ENCODE measurements around the gene RNF169. TPM values are rescaled to one million over a fixed set of nuclear protein-coding genes. Genes with fewer than 3 reads are reported as not detected.

Gene RNF169
- total RNA-seq, 6 donors from 2014 or later: 13.4 to 34.3 (median 22.8) TPM

DNA sequence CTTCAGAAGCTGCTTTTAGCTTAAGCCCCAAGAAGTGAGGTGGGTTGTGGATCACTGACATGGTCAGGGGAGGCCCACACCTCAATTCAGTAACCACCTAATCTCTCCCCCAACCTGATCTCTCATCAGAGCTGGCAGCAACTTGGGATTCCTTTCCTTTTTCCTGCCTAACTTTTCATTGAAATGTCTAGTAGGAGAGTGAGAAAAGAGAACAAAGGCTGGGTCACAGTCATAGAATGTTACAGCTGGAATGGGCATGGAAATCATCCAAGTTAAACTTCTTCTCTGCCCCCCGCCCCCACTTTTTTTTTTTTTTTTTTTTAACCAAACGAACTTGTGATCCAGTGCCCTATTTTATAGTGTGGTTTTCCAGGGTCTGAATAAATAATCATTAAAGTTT lies 91.8 kb downstream of the RNF169 start:
- Histone ChIP-seq H3K4me3 (no peak overlapping the region), H3K9me3 (no peaks in the 10 kb centered on the region), H3K27me3 (no peaks in the 10 kb centered on the region), H3K27ac (no peak overlapping the region), H3K4me1 (peaks cover 0 to 11% (median 0%) of the 10 kb centered on the region in 4 donors), H3K36me3 (peaks cover 10 to 59% (median 33%) of the 10 kb centered on the region in 4 donors)
- DNase-seq (no peak), ATAC-seq (ENCODE audit: low FRiP score in 2 of 2) (no peak)
- WGBS, 2 donors: 57 to 71% methylated on average over 2 of the region's 2 CpGs
- TF ChIP-seq EP300 (IDR thresholded peaks at IDR 0.05) (no peak), POLR2A (IDR thresholded peaks at IDR 0.05) (no peak), POLR2AphosphoS5 (IDR thresholded peaks at IDR 0.05) (no peak)
- TF ChIP-seq, protein P1, sequence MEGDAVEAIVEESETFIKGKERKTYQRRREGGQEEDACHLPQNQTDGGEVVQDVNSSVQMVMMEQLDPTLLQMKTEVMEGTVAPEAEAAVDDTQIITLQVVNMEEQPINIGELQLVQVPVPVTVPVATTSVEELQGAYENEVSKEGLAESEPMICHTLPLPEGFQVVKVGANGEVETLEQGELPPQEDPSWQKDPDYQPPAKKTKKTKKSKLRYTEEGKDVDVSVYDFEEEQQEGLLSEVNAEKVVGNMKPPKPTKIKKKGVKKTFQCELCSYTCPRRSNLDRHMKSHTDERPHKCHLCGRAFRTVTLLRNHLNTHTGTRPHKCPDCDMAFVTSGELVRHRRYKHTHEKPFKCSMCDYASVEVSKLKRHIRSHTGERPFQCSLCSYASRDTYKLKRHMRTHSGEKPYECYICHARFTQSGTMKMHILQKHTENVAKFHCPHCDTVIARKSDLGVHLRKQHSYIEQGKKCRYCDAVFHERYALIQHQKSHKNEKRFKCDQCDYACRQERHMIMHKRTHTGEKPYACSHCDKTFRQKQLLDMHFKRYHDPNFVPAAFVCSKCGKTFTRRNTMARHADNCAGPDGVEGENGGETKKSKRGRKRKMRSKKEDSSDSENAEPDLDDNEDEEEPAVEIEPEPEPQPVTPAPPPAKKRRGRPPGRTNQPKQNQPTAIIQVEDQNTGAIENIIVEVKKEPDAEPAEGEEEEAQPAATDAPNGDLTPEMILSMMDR (IDR thresholded peaks at IDR 0.05): no peak

DNA sequence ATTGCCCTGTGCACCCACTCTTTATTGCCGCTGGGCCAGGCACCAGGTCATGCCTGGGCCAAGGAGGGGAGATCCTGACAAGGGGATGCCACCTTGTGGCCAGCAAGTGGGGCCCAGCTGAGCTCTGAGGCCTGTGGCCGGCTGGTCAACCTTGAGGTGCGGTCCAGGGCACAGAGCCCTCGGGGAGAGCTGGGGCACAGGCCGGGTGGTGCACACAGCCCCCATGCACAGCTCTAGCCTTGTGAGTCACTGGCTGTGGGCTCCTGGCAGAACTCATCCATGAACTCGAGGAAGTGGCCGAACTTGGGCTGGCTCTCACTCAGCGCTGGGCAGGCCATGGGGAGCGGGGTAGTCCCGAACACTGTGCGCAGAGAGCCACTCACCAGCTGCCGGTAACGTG lies 94.3 kb downstream of the RNF169 start:
- Histone ChIP-seq H3K36me3 (peaks cover 0 to 50% (median 23%) of the 10 kb centered on the region in 4 donors), H3K4me3 (no peak overlapping the region), H3K9me3 (no peaks in the 10 kb centered on the region), H3K27ac (peak overlapping the region in 2 of 4 donors; percentile 22 to 30), H3K4me1 (peaks cover 0 to 11% (median 0%) of the 10 kb centered on the region in 4 donors), H3K27me3 (no peaks in the 10 kb centered on the region)
- peak in 1 of 2 donors; percentile 73 for DNase-seq
- 89 to 95% methylated on average over 1 to 13 of the region's 13 CpGs for WGBS, 2 donors
- peak in 1 of 2 donors; percentile 34 for ATAC-seq (ENCODE audit: low FRiP score in 2 of 2)
- no peak for TF ChIP-seq POLR2A (IDR thresholded peaks at IDR 0.05)
- TF ChIP-seq, protein P1 (IDR thresholded peaks at IDR 0.05): no peak
- no peak for TF ChIP-seq EP300 (IDR thresholded peaks at IDR 0.05)
- no peak for TF ChIP-seq POLR2AphosphoS5 (IDR thresholded peaks at IDR 0.05)

DNA sequence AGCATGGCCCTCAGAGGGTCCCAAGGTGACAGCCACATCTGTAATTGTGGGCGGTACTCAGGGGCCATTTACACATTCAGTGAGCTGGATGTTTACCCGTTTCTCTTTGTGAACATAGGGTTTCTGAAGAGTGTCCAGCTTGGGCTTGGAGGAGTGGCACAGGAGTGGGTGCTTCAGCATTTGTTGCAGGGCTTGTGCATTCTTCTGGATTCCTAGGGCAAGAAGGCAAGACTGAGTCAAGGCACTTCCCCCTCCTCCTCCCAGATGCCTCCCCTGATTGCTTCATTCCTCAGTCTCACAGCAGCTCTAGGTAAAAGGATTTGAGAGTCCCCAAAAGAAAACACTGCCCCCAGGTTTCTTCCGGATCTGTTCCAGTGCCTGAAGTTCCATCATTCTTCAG lies 95.4 kb downstream of the RNF169 start:
- 62 to 78% methylated on average over 3 of the region's 3 CpGs for WGBS, 2 donors
- DNase-seq (peak in 1 of 2 donors; percentile 80), ATAC-seq (ENCODE audit: low FRiP score in 2 of 2) (peak; percentile 37 to 82)

DNA sequence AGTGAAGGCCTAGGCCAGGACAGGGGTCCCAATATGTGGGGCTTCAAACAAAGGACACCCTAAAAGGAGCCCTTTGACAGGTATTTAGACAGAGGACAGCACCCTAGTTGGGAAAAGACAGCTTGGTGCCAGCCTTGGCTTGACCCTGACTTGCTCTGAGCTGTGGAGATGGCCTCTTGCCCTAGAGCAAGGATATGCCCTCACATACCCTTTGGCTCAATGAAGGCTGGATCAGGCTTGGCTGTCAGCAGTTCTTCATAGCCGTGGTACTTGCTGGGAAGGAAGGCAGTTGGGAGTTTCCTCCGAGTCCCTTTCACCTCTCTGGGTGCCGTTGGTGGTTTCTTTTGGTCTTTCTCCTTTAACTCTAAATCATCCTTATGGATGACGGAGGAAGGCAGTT lies 96.2 kb downstream of the RNF169 start:
- Histone ChIP-seq H3K27ac (no peak overlapping the region), H3K4me3 (no peak overlapping the region), H3K27me3 (no peaks in the 10 kb centered on the region), H3K36me3 (peaks cover 0 to 54% (median 21%) of the 10 kb centered on the region in 4 donors), H3K4me1 (peaks cover 0 to 11% (median 0%) of the 10 kb centered on the region in 4 donors), H3K9me3 (no peaks in the 10 kb centered on the region)
- DNase-seq (no peak), ATAC-seq (ENCODE audit: low FRiP score in 2 of 2) (no peak)
- 96 to 97% methylated on average over 4 of the region's 4 CpGs for WGBS, 2 donors
- TF ChIP-seq EP300 (IDR thresholded peaks at IDR 0.05): no peak
- no peak for TF ChIP-seq POLR2AphosphoS5 (IDR thresholded peaks at IDR 0.05)
- TF ChIP-seq, protein P1 (IDR thresholded peaks at IDR 0.05): no peak
- no peak for TF ChIP-seq POLR2A (IDR thresholded peaks at IDR 0.05)

More for the DNA sequence above, 95.4 kb downstream of the RNF169 start:
- Histone ChIP-seq H3K27me3 (no peaks in the 10 kb centered on the region), H3K4me1 (peaks cover 0 to 11% (median 0%) of the 10 kb centered on the region in 4 donors), H3K27ac (peak overlapping the region in 2 of 4 donors; percentile 30 to 45), H3K9me3 (no peaks in the 10 kb centered on the region), H3K36me3 (peaks cover 0 to 54% (median 21%) of the 10 kb centered on the region in 4 donors), H3K4me3 (no peak overlapping the region)
- no peak for TF ChIP-seq EP300 (IDR thresholded peaks at IDR 0.05)

DNA sequence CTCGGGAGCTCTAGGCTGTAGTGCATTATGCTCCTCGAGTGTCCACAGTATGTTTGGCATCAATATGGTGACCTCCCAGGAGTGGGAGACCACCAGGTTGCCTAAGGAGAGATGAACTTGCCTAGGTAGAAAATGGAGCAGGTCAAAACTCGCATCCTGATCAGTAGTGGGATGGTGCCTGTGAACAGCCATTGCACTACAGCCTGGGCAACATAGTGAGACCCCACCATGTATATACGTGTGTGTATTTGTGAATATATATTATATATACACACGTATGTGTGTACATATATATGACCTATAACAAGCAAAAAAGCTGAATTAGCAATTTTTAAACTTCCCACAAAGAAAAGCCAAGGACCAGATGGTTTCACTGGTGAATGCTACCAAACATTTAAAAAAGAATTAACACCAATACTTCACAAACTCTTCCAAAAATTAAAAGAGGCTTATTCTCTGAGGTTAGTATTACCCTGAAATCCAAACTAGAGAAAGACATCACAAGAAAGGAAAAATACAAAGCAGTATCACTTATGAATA lies 97.4 kb downstream of the RNF169 start:
- Histone ChIP-seq H3K4me1 (peaks cover 0 to 11% (median 0%) of the 10 kb centered on the region in 4 donors), H3K27me3 (no peaks in the 10 kb centered on the region), H3K36me3 (peaks cover 0 to 54% (median 28%) of the 10 kb centered on the region in 4 donors), H3K9me3 (no peaks in the 10 kb centered on the region), H3K4me3 (no peak overlapping the region), H3K27ac (no peak overlapping the region)
- no peak for DNase-seq
- no peak for ATAC-seq (ENCODE audit: low FRiP score in 2 of 2)
- TF ChIP-seq, protein P1 (IDR thresholded peaks at IDR 0.05): no peak
- TF ChIP-seq EP300 (IDR thresholded peaks at IDR 0.05): no peak
- no peak for TF ChIP-seq POLR2A (IDR thresholded peaks at IDR 0.05)
- no peak for TF ChIP-seq POLR2AphosphoS5 (IDR thresholded peaks at IDR 0.05)
- 94 to 97% methylated on average over 5 of the region's 5 CpGs for WGBS, 2 donors
